NB4 (cell line): ENCODE measurements around the gene DHX16.

Source experiments
- MYC ChIP-seq: IDR thresholded peaks from 2 replicates; pipeline ENCODE4 v1.6.1; 2011; ENCODE audit warnings: low read depth, low read length
- POLR2A ChIP-seq: IDR thresholded peaks from 2 replicates; pipeline ENCODE4 v1.6.1; 2011; ENCODE audit warnings: mild to moderate bottlenecking; ENCODE audit not compliant: insufficient read length; ENCODE audit errors: extremely low read depth
- TF ChIP-seq, protein P1 (sequence below): IDR thresholded peaks from one replicate; pipeline ENCODE4 v1.5.1; 2012; ENCODE audit warnings: low read depth, low read length
- TF ChIP-seq, protein P2 (sequence below): IDR thresholded peaks from 2 replicates; pipeline ENCODE4 v1.6.1; 2011; ENCODE audit warnings: low read depth, low read length

- TF ChIP-seq, protein P1, sequence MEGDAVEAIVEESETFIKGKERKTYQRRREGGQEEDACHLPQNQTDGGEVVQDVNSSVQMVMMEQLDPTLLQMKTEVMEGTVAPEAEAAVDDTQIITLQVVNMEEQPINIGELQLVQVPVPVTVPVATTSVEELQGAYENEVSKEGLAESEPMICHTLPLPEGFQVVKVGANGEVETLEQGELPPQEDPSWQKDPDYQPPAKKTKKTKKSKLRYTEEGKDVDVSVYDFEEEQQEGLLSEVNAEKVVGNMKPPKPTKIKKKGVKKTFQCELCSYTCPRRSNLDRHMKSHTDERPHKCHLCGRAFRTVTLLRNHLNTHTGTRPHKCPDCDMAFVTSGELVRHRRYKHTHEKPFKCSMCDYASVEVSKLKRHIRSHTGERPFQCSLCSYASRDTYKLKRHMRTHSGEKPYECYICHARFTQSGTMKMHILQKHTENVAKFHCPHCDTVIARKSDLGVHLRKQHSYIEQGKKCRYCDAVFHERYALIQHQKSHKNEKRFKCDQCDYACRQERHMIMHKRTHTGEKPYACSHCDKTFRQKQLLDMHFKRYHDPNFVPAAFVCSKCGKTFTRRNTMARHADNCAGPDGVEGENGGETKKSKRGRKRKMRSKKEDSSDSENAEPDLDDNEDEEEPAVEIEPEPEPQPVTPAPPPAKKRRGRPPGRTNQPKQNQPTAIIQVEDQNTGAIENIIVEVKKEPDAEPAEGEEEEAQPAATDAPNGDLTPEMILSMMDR: no peak
- TF ChIP-seq POLR2A: no peak
- TF ChIP-seq, protein P2, sequence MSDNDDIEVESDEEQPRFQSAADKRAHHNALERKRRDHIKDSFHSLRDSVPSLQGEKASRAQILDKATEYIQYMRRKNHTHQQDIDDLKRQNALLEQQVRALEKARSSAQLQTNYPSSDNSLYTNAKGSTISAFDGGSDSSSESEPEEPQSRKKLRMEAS: no peak
- no peak for TF ChIP-seq MYC
Measured at GRCh38 chr6:30655743-30656094, 17.1 kb downstream of the DHX16 start.
